HepG2 (cell line): ENCODE results near the gene C11orf71.

Source experiments
- REPIN1 ChIP-seq: sonication (generic); formaldehyde crosslinking; IDR thresholded peaks from 2 replicates; pipeline ENCODE4 v1.8.0; 2022; ENCODE audit warnings: missing genetic modification reagents, low read depth, mild to moderate bottlenecking, borderline replicate concordance
- ZNF121 ChIP-seq: sonication (generic); formaldehyde crosslinking; IDR thresholded peaks from 2 replicates; pipeline ENCODE4 v1.5.0; 2020; ENCODE audit warnings: mild to moderate bottlenecking, missing genetic modification reagents
- ZNF24 ChIP-seq: fragments of 450-650 bp; IDR thresholded peaks from 2 replicates; pipeline ENCODE4 v1.6.1; 2017; ENCODE audit warnings: antibody characterized with exemption, mild to moderate bottlenecking
- ZSCAN9 ChIP-seq: IDR thresholded peaks from 2 replicates; pipeline ENCODE4 v1.6.1; 2016; ENCODE audit warnings: borderline replicate concordance
- TF ChIP-seq, protein P1 (sequence below): sonication (generic); formaldehyde crosslinking; IDR thresholded peaks from 2 replicates; pipeline ENCODE4 v1.5.1; 2020; ENCODE audit warnings: mild to moderate bottlenecking, moderate library complexity, missing genetic modification reagents
- TF ChIP-seq, protein P2 (sequence below): sonication (generic); formaldehyde crosslinking; conservative IDR thresholded peaks from 2 replicates; pipeline ENCODE4 v1.4.0; 2020; ENCODE audit warnings: missing genetic modification reagents

DNA sequence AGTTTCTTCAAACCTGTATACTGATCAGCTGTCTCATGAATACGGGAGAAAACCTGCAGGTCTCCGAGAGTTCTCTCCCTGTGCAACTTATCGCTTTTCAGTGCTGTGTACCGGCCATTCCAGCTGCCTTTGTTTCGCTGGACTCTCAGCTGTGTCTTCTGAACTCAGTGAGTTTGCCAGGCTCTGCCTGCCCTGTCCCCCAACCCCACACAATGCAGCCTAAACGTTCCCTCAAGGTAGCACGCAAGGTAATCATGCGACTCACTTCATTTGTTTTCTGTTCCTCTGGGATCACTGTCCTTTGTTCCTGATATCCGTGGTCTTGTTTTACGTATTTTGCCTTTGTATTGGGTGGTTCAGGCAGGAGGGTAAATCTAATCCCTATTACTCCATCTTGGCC lies 13.6 kb upstream of the C11orf71 start:
- TF ChIP-seq REPIN1 = no peak
- no peak for TF ChIP-seq ZSCAN9
- TF ChIP-seq, protein P1, sequence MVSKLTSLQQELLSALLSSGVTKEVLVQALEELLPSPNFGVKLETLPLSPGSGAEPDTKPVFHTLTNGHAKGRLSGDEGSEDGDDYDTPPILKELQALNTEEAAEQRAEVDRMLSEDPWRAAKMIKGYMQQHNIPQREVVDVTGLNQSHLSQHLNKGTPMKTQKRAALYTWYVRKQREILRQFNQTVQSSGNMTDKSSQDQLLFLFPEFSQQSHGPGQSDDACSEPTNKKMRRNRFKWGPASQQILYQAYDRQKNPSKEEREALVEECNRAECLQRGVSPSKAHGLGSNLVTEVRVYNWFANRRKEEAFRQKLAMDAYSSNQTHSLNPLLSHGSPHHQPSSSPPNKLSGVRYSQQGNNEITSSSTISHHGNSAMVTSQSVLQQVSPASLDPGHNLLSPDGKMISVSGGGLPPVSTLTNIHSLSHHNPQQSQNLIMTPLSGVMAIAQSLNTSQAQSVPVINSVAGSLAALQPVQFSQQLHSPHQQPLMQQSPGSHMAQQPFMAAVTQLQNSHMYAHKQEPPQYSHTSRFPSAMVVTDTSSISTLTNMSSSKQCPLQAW (CRISPR knock-in tag) = no peak
- no peak for TF ChIP-seq ZNF24
- TF ChIP-seq ZNF121 (CRISPR knock-in tag) = no peak
- TF ChIP-seq, protein P2, sequence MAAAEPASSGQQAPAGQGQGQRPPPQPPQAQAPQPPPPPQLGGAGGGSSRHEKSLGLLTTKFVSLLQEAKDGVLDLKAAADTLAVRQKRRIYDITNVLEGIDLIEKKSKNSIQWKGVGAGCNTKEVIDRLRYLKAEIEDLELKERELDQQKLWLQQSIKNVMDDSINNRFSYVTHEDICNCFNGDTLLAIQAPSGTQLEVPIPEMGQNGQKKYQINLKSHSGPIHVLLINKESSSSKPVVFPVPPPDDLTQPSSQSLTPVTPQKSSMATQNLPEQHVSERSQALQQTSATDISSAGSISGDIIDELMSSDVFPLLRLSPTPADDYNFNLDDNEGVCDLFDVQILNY (CRISPR knock-in tag) = no peak
